ENCODE results near the gene C5orf22.
"Not testable (repeated sequence)": the region's sequence is repeated elsewhere in the genome, so short reads cannot be mapped to it uniquely, and the experiment has no call there.

C5orf22 gene

DNA sequence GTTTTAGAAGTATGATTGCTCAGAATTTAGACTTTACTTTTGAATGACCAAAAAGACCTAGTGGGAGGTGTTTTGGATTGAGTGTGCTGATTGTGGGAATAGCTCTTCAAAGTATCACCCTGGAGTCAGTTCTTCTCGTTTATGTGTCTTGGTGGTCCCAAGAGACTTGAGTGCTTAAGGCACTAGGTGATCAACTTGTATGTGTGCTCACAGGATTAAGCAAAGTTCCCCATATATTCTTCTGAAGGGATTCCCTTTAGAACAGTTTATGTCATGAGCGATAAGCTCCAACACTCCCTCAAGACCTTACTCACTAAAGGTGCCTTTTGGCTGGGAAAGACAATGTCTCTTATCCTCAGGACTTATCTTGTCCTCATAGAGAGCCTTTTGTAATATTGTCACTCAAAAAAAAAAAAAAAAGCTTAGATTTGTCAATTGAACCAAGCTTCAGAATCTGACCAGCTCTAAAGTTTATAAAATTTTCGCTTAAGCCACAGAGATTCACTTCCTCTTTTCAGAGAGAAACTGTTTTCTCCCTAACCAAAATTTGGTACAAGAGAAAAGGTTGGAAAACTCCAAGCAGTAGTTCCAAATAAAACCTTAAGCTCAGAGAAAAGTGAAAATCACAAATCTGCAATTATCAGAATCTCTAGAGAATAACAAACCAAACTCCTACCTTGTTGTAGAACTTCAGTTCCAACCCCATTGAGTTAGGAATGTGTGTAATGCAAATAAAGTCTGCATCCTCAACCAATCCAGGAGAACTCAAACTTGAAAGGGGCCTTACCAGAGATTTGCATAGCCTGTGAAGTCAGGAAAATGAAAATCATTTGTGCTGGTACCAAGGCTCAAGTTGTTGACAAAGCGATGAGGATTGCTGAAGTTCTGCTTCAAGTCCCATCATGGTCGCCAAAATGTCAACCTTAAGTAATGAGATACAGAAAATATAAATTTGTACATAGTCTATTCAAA, 66.8 kb downstream of the C5orf22 start (continued):
- TF ChIP-seq, protein P1, sequence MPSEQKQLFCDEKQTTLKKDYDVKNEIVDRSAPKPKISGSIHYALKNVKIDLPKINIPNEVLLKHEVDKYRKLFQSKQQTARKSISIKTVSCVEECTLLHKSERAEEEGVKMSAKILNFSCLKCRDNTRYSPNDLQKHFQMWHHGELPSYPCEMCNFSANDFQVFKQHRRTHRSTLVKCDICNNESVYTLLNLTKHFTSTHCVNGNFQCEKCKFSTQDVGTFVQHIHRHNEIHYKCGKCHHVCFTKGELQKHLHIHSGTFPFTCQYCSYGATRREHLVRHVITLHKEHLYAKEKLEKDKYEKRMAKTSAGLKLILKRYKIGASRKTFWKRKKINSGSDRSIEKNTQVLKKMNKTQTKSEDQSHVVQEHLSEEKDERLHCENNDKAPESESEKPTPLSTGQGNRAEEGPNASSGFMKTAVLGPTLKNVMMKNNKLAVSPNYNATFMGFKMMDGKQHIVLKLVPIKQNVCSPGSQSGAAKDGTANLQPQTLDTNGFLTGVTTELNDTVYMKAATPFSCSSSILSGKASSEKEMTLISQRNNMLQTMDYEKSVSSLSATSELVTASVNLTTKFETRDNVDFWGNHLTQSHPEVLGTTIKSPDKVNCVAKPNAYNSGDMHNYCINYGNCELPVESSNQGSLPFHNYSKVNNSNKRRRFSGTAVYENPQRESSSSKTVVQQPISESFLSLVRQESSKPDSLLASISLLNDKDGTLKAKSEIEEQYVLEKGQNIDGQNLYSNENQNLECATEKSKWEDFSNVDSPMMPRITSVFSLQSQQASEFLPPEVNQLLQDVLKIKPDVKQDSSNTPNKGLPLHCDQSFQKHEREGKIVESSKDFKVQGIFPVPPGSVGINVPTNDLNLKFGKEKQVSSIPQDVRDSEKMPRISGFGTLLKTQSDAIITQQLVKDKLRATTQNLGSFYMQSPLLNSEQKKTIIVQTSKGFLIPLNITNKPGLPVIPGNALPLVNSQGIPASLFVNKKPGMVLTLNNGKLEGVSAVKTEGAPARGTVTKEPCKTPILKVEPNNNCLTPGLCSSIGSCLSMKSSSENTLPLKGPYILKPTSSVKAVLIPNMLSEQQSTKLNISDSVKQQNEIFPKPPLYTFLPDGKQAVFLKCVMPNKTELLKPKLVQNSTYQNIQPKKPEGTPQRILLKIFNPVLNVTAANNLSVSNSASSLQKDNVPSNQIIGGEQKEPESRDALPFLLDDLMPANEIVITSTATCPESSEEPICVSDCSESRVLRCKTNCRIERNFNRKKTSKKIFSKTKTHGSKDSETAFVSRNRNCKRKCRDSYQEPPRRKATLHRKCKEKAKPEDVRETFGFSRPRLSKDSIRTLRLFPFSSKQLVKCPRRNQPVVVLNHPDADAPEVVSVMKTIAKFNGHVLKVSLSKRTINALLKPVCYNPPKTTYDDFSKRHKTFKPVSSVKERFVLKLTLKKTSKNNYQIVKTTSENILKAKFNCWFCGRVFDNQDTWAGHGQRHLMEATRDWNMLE (tag by site-specific recombination; conservative IDR thresholded peaks at IDR 0.05; ENCODE audit: low read depth), result no peak
- TF ChIP-seq ZNF48 (tag by site-specific recombination; IDR thresholded peaks at IDR 0.05) (no peak), ZNF155 (tag by site-specific recombination; IDR thresholded peaks at IDR 0.05) (no peak), ZNF768 (tag by site-specific recombination; IDR thresholded peaks at IDR 0.05) (no peak), ZNF555 (tag by site-specific recombination; conservative IDR thresholded peaks at IDR 0.05) (no peak), ZNF624 (tag by site-specific recombination; IDR thresholded peaks at IDR 0.05) (no peak), SETDB1 (IDR thresholded peaks at IDR 0.05; ENCODE audit: insufficient read length, low read length) (no peak), ZNF274 (IDR thresholded peaks at IDR 0.05; ENCODE audit: low read length) (no peak), ZNF274 (tag by site-specific recombination; IDR thresholded peaks at IDR 0.05; ENCODE audit: borderline replicate concordance) (no peak), ZNF133 (tag by site-specific recombination; IDR thresholded peaks at IDR 0.05) (no peak), ZNF2 (tag by site-specific recombination; IDR thresholded peaks at IDR 0.05) (no peak), ZNF23 (tag by site-specific recombination; IDR thresholded peaks at IDR 0.05; ENCODE audit: borderline replicate concordance) (no peak), ZNF560 (tag by site-specific recombination; IDR thresholded peaks at IDR 0.05; ENCODE audit: borderline replicate concordance) (no peak)
- TF ChIP-seq, protein P2, sequence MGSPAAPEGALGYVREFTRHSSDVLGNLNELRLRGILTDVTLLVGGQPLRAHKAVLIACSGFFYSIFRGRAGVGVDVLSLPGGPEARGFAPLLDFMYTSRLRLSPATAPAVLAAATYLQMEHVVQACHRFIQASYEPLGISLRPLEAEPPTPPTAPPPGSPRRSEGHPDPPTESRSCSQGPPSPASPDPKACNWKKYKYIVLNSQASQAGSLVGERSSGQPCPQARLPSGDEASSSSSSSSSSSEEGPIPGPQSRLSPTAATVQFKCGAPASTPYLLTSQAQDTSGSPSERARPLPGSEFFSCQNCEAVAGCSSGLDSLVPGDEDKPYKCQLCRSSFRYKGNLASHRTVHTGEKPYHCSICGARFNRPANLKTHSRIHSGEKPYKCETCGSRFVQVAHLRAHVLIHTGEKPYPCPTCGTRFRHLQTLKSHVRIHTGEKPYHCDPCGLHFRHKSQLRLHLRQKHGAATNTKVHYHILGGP (tag by site-specific recombination; IDR thresholded peaks at IDR 0.05), result no peak

DNA sequence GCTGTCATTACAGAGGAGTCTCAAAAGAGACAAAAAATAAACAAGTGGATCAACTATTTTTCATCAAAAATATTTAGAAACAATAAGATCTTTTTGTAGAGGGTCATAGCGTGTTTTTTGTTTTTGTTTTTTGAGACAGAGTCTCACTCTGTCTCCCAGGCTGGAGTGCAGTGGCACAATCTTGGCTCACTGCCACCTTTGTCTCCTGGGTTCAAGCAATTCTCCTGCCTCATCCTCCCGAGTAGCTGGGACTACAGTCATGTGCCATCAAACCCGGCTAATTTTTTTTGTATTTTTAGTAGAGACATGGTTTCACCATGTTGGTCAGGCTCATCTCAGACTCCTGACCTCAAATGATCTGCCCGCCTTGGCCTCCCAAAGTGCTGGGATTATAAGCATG, 70.2 kb downstream of the C5orf22 start:
- H3K36me3 ChIP-seq (ENCODE audit: control insufficient read depth in 2 of 2, insufficient read depth in 1 of 2, low read length in 2 of 2); H3K4me3 ChIP-seq (ENCODE audit: low read depth, low read length); H3K27ac ChIP-seq (ENCODE audit: extremely low read depth, low read depth, low read length); POLR2A ChIA-PET; CTCF ChIA-PET; H3K9me3 ChIP-seq (ENCODE audit: control insufficient read depth, insufficient read depth, low read depth, low read length); H3K4me1 ChIP-seq (ENCODE audit: control insufficient read depth, insufficient read depth, low read length): not testable (repeated sequence)

DNA sequence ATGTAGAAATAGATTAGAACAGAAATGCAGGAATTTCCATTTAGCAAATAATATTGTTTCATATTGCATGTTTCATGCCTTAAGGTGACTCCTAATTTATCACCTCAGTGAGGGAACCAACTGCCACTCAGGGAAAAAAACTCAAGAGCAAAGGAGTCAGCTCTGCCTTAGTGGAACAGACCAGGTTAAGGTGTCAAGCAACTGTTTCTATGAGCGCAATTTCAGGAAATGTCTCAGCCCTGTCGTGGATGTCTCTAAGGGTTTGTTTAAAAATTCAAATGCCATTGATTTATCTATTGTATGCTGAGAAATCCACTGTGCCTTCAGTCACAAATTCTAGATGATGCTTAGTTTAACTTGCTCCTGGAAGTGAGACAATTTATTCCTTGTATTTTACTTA, 72.1 kb downstream of the C5orf22 start:
- no peak overlapping the region for H3K4me3 ChIP-seq (ENCODE audit: low read depth, low read length)
- ChIA-PET POLR2A (no interaction called here), CTCF (interaction anchor here (0.7 to 1.1 kb wide), 5 partner anchors 9 to 417 kb away, joined by 3 to 6 read pairs (median 3); no protein-coding TSS in a partner anchor)
- no peaks in the 10 kb centered on the region for H3K9me3 ChIP-seq (ENCODE audit: control insufficient read depth, insufficient read depth, low read depth, low read length)
- no peak overlapping the region for H3K27ac ChIP-seq (ENCODE audit: extremely low read depth, low read depth, low read length)
- no peaks in the 10 kb centered on the region for H3K4me1 ChIP-seq (ENCODE audit: control insufficient read depth, insufficient read depth, low read length)
- no peaks in the 10 kb centered on the region for H3K36me3 ChIP-seq (ENCODE audit: control insufficient read depth in 2 of 2, insufficient read depth in 1 of 2, low read length in 2 of 2)
- TF ChIP-seq ZNF777 (tag by site-specific recombination; IDR thresholded peaks at IDR 0.05; ENCODE audit: borderline replicate concordance) (no peak), REPIN1 (tag by site-specific recombination; IDR thresholded peaks at IDR 0.05; ENCODE audit: low read depth) (no peak), ZFP37 (tag by site-specific recombination; IDR thresholded peaks at IDR 0.05) (no peak), ZNF274 (IDR thresholded peaks at IDR 0.05; ENCODE audit: low read length) (no peak), ZNF274 (tag by site-specific recombination; IDR thresholded peaks at IDR 0.05; ENCODE audit: borderline replicate concordance) (no peak), ZNF621 (tag by site-specific recombination; IDR thresholded peaks at IDR 0.05) (no peak)

All from HEK293 (cell line).